Large intestine (tissue), 3 donors: Measurements from ENCODE around the gene CDKAL1. TPM values are rescaled to one million over a fixed set of nuclear protein-coding genes. Genes with fewer than 3 reads are reported as not detected.

ENCODE experiments used
- DNase-seq, 2 donors: peaks; one replicate each; pipeline versions ENCODE4 v3.0.0 to v3.0.0-alpha.2; 2013
- H3K27ac ChIP-seq: one replicate; pipeline ENCODE4 v1.5.1; 2013; ENCODE audit warnings: low read length
- H3K27me3 ChIP-seq: 2 replicates; pipeline ENCODE4 v1.6.1; 2013; ENCODE audit warnings: low read length; ENCODE audit not compliant: control insufficient read depth, insufficient read depth
- H3K36me3 ChIP-seq: 2 replicates; pipeline ENCODE4 v1.6.1; 2013; ENCODE audit warnings: low read length; ENCODE audit not compliant: control insufficient read depth, insufficient read depth
- H3K4me1 ChIP-seq: one replicate; pipeline ENCODE4 v1.6.1; 2013; ENCODE audit warnings: low read length; ENCODE audit not compliant: control insufficient read depth, insufficient read depth
- H3K4me3 ChIP-seq: one replicate; pipeline ENCODE4 v1.5.1; 2013; ENCODE audit warnings: low read length
- H3K9me3 ChIP-seq: one replicate; pipeline ENCODE4 v1.6.1; 2013; ENCODE audit warnings: mild to moderate bottlenecking, low read depth, low read length, moderate library complexity; ENCODE audit not compliant: control insufficient read depth
- WGBS: methylation state at CpG from one replicate; pipeline ENCODE4 v1.1.5; 2013; ENCODE audit warnings: low lambda C conversion rate; ENCODE audit not compliant: insufficient coverage; 5-methylcytosine and 5-hydroxymethylcytosine counted together
- polyA plus RNA-seq: library from polyadenylated mRNA; unstranded; fragments of 120-200 nt; gene quantifications from one replicate; pipeline ENCODE4 v1.2.1, GENCODE V29; 2013

The CDKAL1 gene
- polyA plus RNA-seq, 1 donor, result 10.3 TPM

DNA sequence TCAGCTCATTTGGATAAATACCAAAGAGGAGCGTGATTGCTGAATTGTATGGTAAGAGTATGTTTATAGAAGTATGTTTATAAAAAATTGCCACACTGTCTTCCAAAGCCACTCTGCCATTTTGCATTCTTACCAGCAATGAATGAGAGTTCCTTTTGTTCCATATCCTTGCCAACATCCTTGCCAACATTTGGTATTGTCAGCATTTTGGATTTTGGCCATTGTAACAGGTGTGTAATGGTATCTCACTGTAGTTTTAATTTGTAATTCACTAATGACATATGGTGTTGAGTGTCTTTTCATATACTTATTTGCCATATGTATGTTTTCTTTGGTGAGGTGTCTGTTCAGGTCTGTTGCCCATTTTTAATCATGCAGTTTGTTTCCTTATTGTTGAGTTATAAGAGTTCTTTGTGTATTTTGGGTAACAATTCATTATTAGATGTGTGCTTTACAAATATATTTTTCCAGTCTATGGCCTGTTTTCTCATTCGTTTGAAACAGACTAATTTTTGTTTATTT lies 539.1 kb downstream of the CDKAL1 start:
- WGBS, result 100% methylated on average over 1 of the region's 2 CpGs
- no peak for DNase-seq
- Histone ChIP-seq H3K36me3 (no peaks in the 10 kb centered on the region), H3K27me3 (no peaks in the 10 kb centered on the region), H3K27ac (no peak overlapping the region), H3K4me1 (no peaks in the 10 kb centered on the region), H3K4me3 (no peak overlapping the region), H3K9me3 (no peaks in the 10 kb centered on the region)

GRCh38 chr6:21074484-21074883 lies 540.2 kb downstream of the CDKAL1 start:
- WGBS, result no CpG with 5 or more reads among the region's 1 CpG
- no peak for DNase-seq
- Histone ChIP-seq H3K4me1 (no peaks in the 10 kb centered on the region), H3K27me3 (no peaks in the 10 kb centered on the region), H3K9me3 (no peaks in the 10 kb centered on the region), H3K4me3 (no peak overlapping the region), H3K27ac (no peak overlapping the region), H3K36me3 (no peaks in the 10 kb centered on the region)

DNA sequence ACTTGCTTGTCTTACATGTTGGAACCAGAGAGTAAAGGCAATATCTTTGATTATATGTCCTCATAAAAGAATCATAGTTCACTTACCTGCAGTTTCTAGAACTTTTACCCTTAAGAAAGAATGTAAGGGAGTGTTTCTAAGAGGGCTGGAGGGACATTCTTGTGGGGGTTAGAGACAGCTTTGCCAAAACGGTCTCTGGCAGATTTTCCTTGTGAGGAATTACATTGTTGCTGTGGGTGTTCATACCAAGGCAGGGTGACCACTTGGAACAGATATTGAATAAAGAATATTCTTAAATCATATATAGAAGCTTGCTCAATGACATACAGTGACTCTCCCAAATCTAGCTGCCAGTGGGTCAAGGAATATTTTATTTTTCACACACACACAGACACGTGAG lies 541.7 kb downstream of the CDKAL1 start:
- DNase-seq, result no peak
- Histone ChIP-seq H3K36me3 (no peaks in the 10 kb centered on the region), H3K4me1 (peaks cover 4% of the 10 kb centered on the region), H3K9me3 (no peaks in the 10 kb centered on the region), H3K27me3 (no peaks in the 10 kb centered on the region), H3K4me3 (no peak overlapping the region), H3K27ac (no peak overlapping the region)
- WGBS, result no CpG with 5 or more reads among the region's 2 CpGs

DNA sequence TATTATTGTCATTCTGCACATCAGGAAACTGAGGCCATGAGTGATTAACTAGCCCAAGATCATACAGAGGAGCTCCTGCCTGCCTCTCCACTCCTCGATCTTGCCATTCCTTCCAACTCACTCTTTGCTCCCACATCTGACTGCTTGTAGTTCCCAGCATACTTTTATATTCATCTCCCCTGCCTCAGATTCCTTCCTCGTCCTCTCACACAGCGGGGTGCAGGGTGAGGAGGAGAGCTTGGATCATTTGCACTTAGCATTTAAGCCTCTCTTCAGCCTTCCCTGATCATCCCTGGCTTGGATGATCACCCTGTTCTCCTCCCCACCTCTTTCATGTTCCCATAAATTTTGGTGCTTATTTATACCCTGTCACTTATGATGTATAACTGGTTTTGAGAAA lies 544.2 kb downstream of the CDKAL1 start:
- Histone ChIP-seq H3K4me3 (no peak overlapping the region), H3K9me3 (no peaks in the 10 kb centered on the region), H3K27me3 (no peaks in the 10 kb centered on the region), H3K27ac (no peak overlapping the region), H3K4me1 (peaks cover 7% of the 10 kb centered on the region), H3K36me3 (no peaks in the 10 kb centered on the region)
- no peak for DNase-seq
- WGBS, result 90% methylated on average over 1 of the region's 3 CpGs

GRCh38 chr6:21079468-21080048 lies 545.3 kb downstream of the CDKAL1 start:
- WGBS, result 80% methylated on average over 1 of the region's 2 CpGs
- Histone ChIP-seq H3K27ac (no peak overlapping the region), H3K27me3 (no peaks in the 10 kb centered on the region)

DNA sequence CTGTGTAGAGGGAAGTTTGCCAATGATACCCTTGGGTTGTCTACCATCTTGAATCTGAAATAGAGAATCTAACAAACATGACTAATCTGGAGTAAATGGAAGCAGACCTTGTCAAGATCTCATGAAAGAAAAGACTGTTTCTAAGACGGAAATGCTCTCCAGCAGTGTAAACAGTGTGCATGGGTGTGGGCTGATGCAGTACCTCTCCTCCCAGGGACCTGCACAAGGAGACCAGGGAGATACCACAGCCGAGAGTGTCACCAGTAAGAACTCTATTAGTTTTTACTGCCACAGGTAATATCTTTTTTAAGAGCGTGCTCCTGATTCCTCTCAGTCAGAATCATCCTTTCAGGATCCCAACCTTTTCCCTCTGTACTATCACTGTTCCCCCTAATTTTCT lies 546.0 kb downstream of the CDKAL1 start:
- Histone ChIP-seq H3K9me3 (no peaks in the 10 kb centered on the region), H3K27me3 (no peaks in the 10 kb centered on the region), H3K27ac (no peak overlapping the region), H3K36me3 (no peaks in the 10 kb centered on the region), H3K4me1 (peaks cover 7% of the 10 kb centered on the region), H3K4me3 (no peak overlapping the region)
- peak in 1 of 2 donors; percentile 11 for DNase-seq
- WGBS, result no CpG with 5 or more reads among the region's 3 CpGs

More at GRCh38 chr6:21079468-21080048, 545.3 kb downstream of the CDKAL1 start:
- Histone ChIP-seq H3K9me3 (no peaks in the 10 kb centered on the region), H3K36me3 (no peaks in the 10 kb centered on the region), H3K4me1 (peaks cover 7% of the 10 kb centered on the region), H3K4me3 (no peak overlapping the region)
- peak in 1 of 2 donors; percentile 43 for DNase-seq

DNA sequence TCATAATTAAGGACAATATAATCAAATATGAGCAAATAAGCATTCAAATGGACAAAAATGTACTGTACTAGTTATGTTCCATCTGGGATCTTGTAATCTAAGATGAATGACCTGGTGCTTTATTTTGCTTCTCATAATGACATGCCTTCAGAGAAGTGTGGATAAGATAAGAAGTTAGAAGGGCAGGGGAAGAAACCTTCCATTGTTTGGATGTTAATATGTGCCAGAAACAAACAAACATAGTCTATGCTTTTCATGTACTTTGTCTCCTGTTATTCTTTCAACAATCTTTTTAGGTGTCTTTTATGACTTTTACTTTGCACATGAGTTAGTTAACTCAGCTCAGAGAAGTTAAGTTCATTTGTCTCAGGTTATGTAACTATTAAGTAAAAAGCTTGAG lies 547.8 kb downstream of the CDKAL1 start:
- H3K4me3 ChIP-seq, result no peak overlapping the region
- H3K27ac ChIP-seq, result no peak overlapping the region
- H3K4me1 ChIP-seq, result peaks cover 7% of the 10 kb centered on the region
- no peaks in the 10 kb centered on the region for H3K36me3 ChIP-seq
- peak; percentile 5 to 62 for DNase-seq
- no peaks in the 10 kb centered on the region for H3K9me3 ChIP-seq
- H3K27me3 ChIP-seq, result no peaks in the 10 kb centered on the region

- DNase-seq, result no peak
- no peaks in the 10 kb centered on the region for H3K27me3 ChIP-seq
- WGBS, result no CpG with 5 or more reads among the region's 4 CpGs
Observed at GRCh38 chr6:21083708-21084107, 549.5 kb downstream of the CDKAL1 start.

GRCh38 chr6:21084656-21085055 lies 550.4 kb downstream of the CDKAL1 start:
- Histone ChIP-seq H3K36me3 (no peaks in the 10 kb centered on the region), H3K4me3 (no peak overlapping the region), H3K9me3 (no peaks in the 10 kb centered on the region), H3K4me1 (peaks cover 7% of the 10 kb centered on the region), H3K27ac (no peak overlapping the region), H3K27me3 (no peaks in the 10 kb centered on the region)
- DNase-seq, result no peak
- no CpG with 5 or more reads among the region's 2 CpGs for WGBS

More at GRCh38 chr6:21083708-21084107, 549.5 kb downstream of the CDKAL1 start:
- Histone ChIP-seq H3K27ac (no peak overlapping the region), H3K4me3 (no peak overlapping the region), H3K4me1 (peaks cover 7% of the 10 kb centered on the region), H3K36me3 (no peaks in the 10 kb centered on the region), H3K9me3 (no peaks in the 10 kb centered on the region)

DNA sequence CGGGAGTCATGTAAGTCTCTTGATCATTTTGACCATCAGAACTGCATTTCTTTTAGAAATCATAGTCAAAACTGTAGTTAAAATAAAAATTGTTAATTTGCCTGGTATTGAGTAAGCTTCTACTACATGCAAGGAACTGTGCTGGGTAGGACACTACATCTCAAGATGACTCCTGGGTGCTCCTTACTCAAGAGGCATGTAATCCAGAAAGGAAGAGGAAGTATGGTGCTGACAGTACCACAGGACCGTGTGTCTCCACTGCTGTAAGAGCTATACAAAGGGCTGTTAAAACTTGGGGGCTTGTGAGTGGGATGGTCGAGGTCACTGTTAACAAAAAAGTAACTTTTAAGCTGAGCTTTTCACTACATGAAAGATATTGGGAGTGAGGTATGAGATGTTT lies 551.0 kb downstream of the CDKAL1 start:
- H3K27me3 ChIP-seq, result no peaks in the 10 kb centered on the region
- WGBS, result 100% methylated on average over 2 of the region's 3 CpGs
- H3K27ac ChIP-seq, result no peak overlapping the region
- peaks cover 4% of the 10 kb centered on the region for H3K4me1 ChIP-seq
- no peak for DNase-seq
- H3K9me3 ChIP-seq, result no peaks in the 10 kb centered on the region
- no peaks in the 10 kb centered on the region for H3K36me3 ChIP-seq
- no peak overlapping the region for H3K4me3 ChIP-seq

DNA sequence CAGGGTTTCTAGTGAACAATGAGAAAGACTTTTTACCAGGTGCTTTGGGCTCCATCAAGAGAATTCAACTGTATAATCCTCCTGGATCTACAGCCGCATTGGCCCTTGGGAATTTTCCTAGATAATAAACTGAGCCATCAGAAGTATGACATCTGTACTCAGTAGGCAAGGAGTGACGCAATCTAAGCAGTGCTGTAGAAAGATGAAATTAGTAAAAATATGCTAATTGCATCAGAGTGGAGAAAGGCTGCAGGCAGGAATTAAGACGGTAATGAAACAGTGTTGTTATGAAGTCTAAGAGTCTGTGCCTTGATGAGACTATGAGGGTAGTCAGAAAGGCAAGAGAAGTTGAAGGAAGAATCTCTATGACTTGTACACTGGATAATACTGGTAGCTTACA lies 551.4 kb downstream of the CDKAL1 start:
- DNase-seq, result no peak
- no peak overlapping the region for H3K27ac ChIP-seq
- no CpG with 5 or more reads among the region's 3 CpGs for WGBS
- H3K27me3 ChIP-seq, result no peaks in the 10 kb centered on the region
- H3K4me3 ChIP-seq, result no peak overlapping the region
- H3K36me3 ChIP-seq, result no peaks in the 10 kb centered on the region
- H3K4me1 ChIP-seq, result peaks cover 3% of the 10 kb centered on the region
- H3K9me3 ChIP-seq, result no peaks in the 10 kb centered on the region
